Measurements from ENCODE around the gene AKIRIN2.

AKIRIN2 gene

GRCh38 chr6:87731080-87731479, 29.0 kb upstream of the AKIRIN2 start:
- Histone ChIP-seq H3K9ac (ENCODE audit: low read length) (no peak overlapping the region), H3K4me3 (ENCODE audit: low read depth in 1 of 2, low read length in 2 of 2) (no peak overlapping the region), H3K36me3 (ENCODE audit: insufficient read depth, low read length) (no peaks in the 10 kb centered on the region), H3K9me3 (ENCODE audit: low read length) (no peaks in the 10 kb centered on the region), H3K27me3 (ENCODE audit: control insufficient read depth in 1 of 2, insufficient read depth in 2 of 2, low read length in 2 of 2) (no peaks in the 10 kb centered on the region), H3K4me1 (ENCODE audit: insufficient read depth, low read length) (peaks cover 11% of the 10 kb centered on the region), H3K27ac (ENCODE audit: low read depth, low read length) (no peak overlapping the region)

GRCh38 chr6:87729965-87730719, 28.1 kb upstream of the AKIRIN2 start:
- no peak overlapping the region for H3K27ac ChIP-seq (ENCODE audit: low read depth, low read length)
- no peak overlapping the region for H3K4me3 ChIP-seq (ENCODE audit: low read depth in 1 of 2, low read length in 2 of 2)
- no peaks in the 10 kb centered on the region for H3K27me3 ChIP-seq (ENCODE audit: control insufficient read depth in 1 of 2, insufficient read depth in 2 of 2, low read length in 2 of 2)
- H3K9ac ChIP-seq (ENCODE audit: low read length) = no peak overlapping the region
- H3K4me1 ChIP-seq (ENCODE audit: insufficient read depth, low read length) = peaks cover 11% of the 10 kb centered on the region
- no peaks in the 10 kb centered on the region for H3K36me3 ChIP-seq (ENCODE audit: insufficient read depth, low read length)
- no peaks in the 10 kb centered on the region for H3K9me3 ChIP-seq (ENCODE audit: low read length)

- H3K4me1 ChIP-seq (ENCODE audit: insufficient read depth, low read length) = peaks cover 11% of the 10 kb centered on the region
- H3K9ac ChIP-seq (ENCODE audit: low read length) = no peak overlapping the region
- H3K36me3 ChIP-seq (ENCODE audit: insufficient read depth, low read length) = no peaks in the 10 kb centered on the region
- no peak overlapping the region for H3K4me3 ChIP-seq (ENCODE audit: low read depth in 1 of 2, low read length in 2 of 2)
- no peaks in the 10 kb centered on the region for H3K9me3 ChIP-seq (ENCODE audit: low read length)
- H3K27ac ChIP-seq (ENCODE audit: low read depth, low read length) = no peak overlapping the region
- no peaks in the 10 kb centered on the region for H3K27me3 ChIP-seq (ENCODE audit: control insufficient read depth in 1 of 2, insufficient read depth in 2 of 2, low read length in 2 of 2)
These were observed 26.7 kb upstream of the AKIRIN2 start for GRCh38 chr6:87728706-87729105.

GRCh38 chr6:87724983-87725811, 23.2 kb upstream of the AKIRIN2 start:
- Histone ChIP-seq H3K9ac (ENCODE audit: low read length) (no peak overlapping the region), H3K4me3 (ENCODE audit: low read depth in 1 of 2, low read length in 2 of 2) (no peak overlapping the region), H3K4me1 (ENCODE audit: insufficient read depth, low read length) (peaks cover 6% of the 10 kb centered on the region), H3K9me3 (ENCODE audit: low read length) (no peaks in the 10 kb centered on the region), H3K27ac (ENCODE audit: low read depth, low read length) (no peak overlapping the region), H3K36me3 (ENCODE audit: insufficient read depth, low read length) (no peaks in the 10 kb centered on the region), H3K27me3 (ENCODE audit: control insufficient read depth in 1 of 2, insufficient read depth in 2 of 2, low read length in 2 of 2) (no peaks in the 10 kb centered on the region)

- Histone ChIP-seq H3K27ac (ENCODE audit: low read depth, low read length) (no peak overlapping the region), H3K36me3 (ENCODE audit: insufficient read depth, low read length) (no peaks in the 10 kb centered on the region), H3K4me1 (ENCODE audit: insufficient read depth, low read length) (peaks cover 6% of the 10 kb centered on the region), H3K4me3 (ENCODE audit: low read depth in 1 of 2, low read length in 2 of 2) (no peak overlapping the region), H3K9ac (ENCODE audit: low read length) (no peak overlapping the region), H3K9me3 (ENCODE audit: low read length) (no peaks in the 10 kb centered on the region), H3K27me3 (ENCODE audit: control insufficient read depth in 1 of 2, insufficient read depth in 2 of 2, low read length in 2 of 2) (no peaks in the 10 kb centered on the region)
These were observed 21.4 kb upstream of the AKIRIN2 start for GRCh38 chr6:87723170-87724078.

GRCh38 chr6:87722540-87723169, 20.6 kb upstream of the AKIRIN2 start:
- no peaks in the 10 kb centered on the region for H3K9me3 ChIP-seq (ENCODE audit: low read length)
- no peak overlapping the region for H3K27ac ChIP-seq (ENCODE audit: low read depth, low read length)
- H3K27me3 ChIP-seq (ENCODE audit: control insufficient read depth in 1 of 2, insufficient read depth in 2 of 2, low read length in 2 of 2) = no peaks in the 10 kb centered on the region
- H3K36me3 ChIP-seq (ENCODE audit: insufficient read depth, low read length) = no peaks in the 10 kb centered on the region
- H3K9ac ChIP-seq (ENCODE audit: low read length) = no peak overlapping the region
- no peak overlapping the region for H3K4me3 ChIP-seq (ENCODE audit: low read depth in 1 of 2, low read length in 2 of 2)
- H3K4me1 ChIP-seq (ENCODE audit: insufficient read depth, low read length) = peaks cover 6% of the 10 kb centered on the region

GRCh38 chr6:87721311-87721710, 19.3 kb upstream of the AKIRIN2 start:
- H3K9me3 ChIP-seq (ENCODE audit: low read length) = no peaks in the 10 kb centered on the region
- peaks cover 6% of the 10 kb centered on the region for H3K4me1 ChIP-seq (ENCODE audit: insufficient read depth, low read length)
- H3K4me3 ChIP-seq (ENCODE audit: low read depth in 1 of 2, low read length in 2 of 2) = no peak overlapping the region
- H3K27me3 ChIP-seq (ENCODE audit: control insufficient read depth in 1 of 2, insufficient read depth in 2 of 2, low read length in 2 of 2) = no peaks in the 10 kb centered on the region
- no peak overlapping the region for H3K9ac ChIP-seq (ENCODE audit: low read length)
- no peak overlapping the region for H3K27ac ChIP-seq (ENCODE audit: low read depth, low read length)
- no peaks in the 10 kb centered on the region for H3K36me3 ChIP-seq (ENCODE audit: insufficient read depth, low read length)

GRCh38 chr6:87718662-87719433, 16.8 kb upstream of the AKIRIN2 start:
- Histone ChIP-seq H3K27ac (ENCODE audit: low read depth, low read length) (no peak overlapping the region), H3K4me1 (ENCODE audit: insufficient read depth, low read length) (peaks cover 6% of the 10 kb centered on the region), H3K4me3 (ENCODE audit: low read depth in 1 of 2, low read length in 2 of 2) (no peak overlapping the region)

GRCh38 chr6:87716928-87717614, 15.0 kb upstream of the AKIRIN2 start:
- no peaks in the 10 kb centered on the region for H3K27me3 ChIP-seq (ENCODE audit: control insufficient read depth in 1 of 2, insufficient read depth in 2 of 2, low read length in 2 of 2)
- no peak overlapping the region for H3K9ac ChIP-seq (ENCODE audit: low read length)
- no peak overlapping the region for H3K4me3 ChIP-seq (ENCODE audit: low read depth in 1 of 2, low read length in 2 of 2)
- no peaks in the 10 kb centered on the region for H3K4me1 ChIP-seq (ENCODE audit: insufficient read depth, low read length)
- H3K27ac ChIP-seq (ENCODE audit: low read depth, low read length) = no peak overlapping the region
- no peaks in the 10 kb centered on the region for H3K9me3 ChIP-seq (ENCODE audit: low read length)
- no peaks in the 10 kb centered on the region for H3K36me3 ChIP-seq (ENCODE audit: insufficient read depth, low read length)

More at GRCh38 chr6:87718662-87719433, 16.8 kb upstream of the AKIRIN2 start:
- Histone ChIP-seq H3K9me3 (ENCODE audit: low read length) (no peaks in the 10 kb centered on the region), H3K36me3 (ENCODE audit: insufficient read depth, low read length) (no peaks in the 10 kb centered on the region), H3K9ac (ENCODE audit: low read length) (no peak overlapping the region), H3K27me3 (ENCODE audit: control insufficient read depth in 1 of 2, insufficient read depth in 2 of 2, low read length in 2 of 2) (no peaks in the 10 kb centered on the region)
